Retinal pigment epithelial cell (primary cell): ENCODE data around the gene RELB.

Experiments
- DNase-seq: peaks from one replicate; pipeline ENCODE4 v3.0.0-alpha.2; 2010; ENCODE audit warnings: low read depth
- H3K4me3 ChIP-seq: 2 replicates; pipeline ENCODE4 v1.5.1; 2011; ENCODE audit warnings: mild to moderate bottlenecking, low read length, control low read depth, moderate library complexity
- TF ChIP-seq, protein P1 (sequence below): conservative IDR thresholded peaks from 2 replicates; pipeline ENCODE4 v1.5.1; 2011; ENCODE audit warnings: low read depth, low read length, control low read depth, inconsistent platforms

RELB gene, protein sequence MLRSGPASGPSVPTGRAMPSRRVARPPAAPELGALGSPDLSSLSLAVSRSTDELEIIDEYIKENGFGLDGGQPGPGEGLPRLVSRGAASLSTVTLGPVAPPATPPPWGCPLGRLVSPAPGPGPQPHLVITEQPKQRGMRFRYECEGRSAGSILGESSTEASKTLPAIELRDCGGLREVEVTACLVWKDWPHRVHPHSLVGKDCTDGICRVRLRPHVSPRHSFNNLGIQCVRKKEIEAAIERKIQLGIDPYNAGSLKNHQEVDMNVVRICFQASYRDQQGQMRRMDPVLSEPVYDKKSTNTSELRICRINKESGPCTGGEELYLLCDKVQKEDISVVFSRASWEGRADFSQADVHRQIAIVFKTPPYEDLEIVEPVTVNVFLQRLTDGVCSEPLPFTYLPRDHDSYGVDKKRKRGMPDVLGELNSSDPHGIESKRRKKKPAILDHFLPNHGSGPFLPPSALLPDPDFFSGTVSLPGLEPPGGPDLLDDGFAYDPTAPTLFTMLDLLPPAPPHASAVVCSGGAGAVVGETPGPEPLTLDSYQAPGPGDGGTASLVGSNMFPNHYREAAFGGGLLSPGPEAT

GRCh38 chr19:45001087-45001739 is at the start of gene RELB:
TSS of gene RELB (plus strand) at chr19:45001464. CDS start at chr19:45001580, 116 bp downstream.
- peak; percentile 46 for DNase-seq
- H3K4me3 ChIP-seq, result peak within 1 kb of the TSS; percentile 73
- TF ChIP-seq, protein P1, sequence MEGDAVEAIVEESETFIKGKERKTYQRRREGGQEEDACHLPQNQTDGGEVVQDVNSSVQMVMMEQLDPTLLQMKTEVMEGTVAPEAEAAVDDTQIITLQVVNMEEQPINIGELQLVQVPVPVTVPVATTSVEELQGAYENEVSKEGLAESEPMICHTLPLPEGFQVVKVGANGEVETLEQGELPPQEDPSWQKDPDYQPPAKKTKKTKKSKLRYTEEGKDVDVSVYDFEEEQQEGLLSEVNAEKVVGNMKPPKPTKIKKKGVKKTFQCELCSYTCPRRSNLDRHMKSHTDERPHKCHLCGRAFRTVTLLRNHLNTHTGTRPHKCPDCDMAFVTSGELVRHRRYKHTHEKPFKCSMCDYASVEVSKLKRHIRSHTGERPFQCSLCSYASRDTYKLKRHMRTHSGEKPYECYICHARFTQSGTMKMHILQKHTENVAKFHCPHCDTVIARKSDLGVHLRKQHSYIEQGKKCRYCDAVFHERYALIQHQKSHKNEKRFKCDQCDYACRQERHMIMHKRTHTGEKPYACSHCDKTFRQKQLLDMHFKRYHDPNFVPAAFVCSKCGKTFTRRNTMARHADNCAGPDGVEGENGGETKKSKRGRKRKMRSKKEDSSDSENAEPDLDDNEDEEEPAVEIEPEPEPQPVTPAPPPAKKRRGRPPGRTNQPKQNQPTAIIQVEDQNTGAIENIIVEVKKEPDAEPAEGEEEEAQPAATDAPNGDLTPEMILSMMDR, result no peak

DNA sequence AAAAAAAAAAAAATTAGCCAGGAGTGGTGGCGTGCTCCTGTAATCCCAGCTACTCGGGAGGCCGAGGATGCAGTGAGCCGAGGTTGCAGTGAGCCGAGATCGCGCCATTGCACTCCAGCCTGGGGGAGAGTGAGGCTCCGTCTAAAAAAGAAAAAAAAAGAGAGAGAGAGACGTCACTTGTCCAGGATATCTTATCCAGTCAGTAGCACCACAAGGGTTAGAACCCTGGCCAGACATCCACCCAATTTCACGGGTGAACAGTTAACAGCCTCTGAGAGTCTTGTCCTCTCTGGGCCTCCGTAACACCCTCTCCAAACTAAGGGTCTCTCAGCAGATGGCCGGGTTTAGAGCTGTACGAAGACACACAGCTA is 47.0 kb upstream of the RELB start:
- TF ChIP-seq, protein P1, result no peak
- no peak for DNase-seq

GRCh38 chr19:44954649-44955504 is 46.4 kb upstream of the RELB start, which contains the start of gene CLPTM1:
TSS of gene CLPTM1 (plus strand) at chr19:44955380. CDS start at chr19:44955396, 16 bp downstream.
- TF ChIP-seq, protein P1, result no peak
- DNase-seq, result peak; percentile 87
- peak within 1 kb of the TSS; percentile 99 for H3K4me3 ChIP-seq

More for the DNA sequence above, 47.0 kb upstream of the RELB start:
- H3K4me3 ChIP-seq, result peak overlapping the region; percentile 99

GRCh38 chr19:44955505-44956439 is 45.5 kb upstream of the RELB start:
- peak overlapping the region; percentile 99 for H3K4me3 ChIP-seq
- no peak for DNase-seq
- TF ChIP-seq, protein P1, result no peak

DNA sequence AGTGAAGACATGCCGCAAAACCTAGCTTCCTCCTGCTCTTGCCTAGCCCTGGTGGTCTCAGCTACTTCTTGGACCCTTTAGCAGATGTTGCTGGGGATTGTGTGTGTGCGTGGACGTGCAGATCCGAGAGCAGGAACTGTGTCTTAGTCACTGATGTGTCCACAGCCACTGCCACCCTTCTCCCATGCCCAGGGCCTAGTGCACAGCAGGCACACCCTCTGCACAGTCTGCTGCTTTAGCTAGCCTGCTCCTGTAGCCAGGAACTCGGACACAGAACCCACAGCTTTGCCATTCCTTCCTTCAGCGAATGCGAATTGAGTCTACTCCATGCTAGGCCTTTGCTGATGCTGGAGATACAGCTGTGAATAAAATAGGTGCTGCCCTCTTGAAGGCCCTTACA is 43.7 kb upstream of the RELB start:
- no peak overlapping the region for H3K4me3 ChIP-seq

More for the DNA sequence above, 43.7 kb upstream of the RELB start:
- TF ChIP-seq, protein P1, result no peak
- no peak for DNase-seq
